Fibroblast of skin of abdomen (primary cell): Measurements from ENCODE around the gene PHOSPHO2. TPM values are rescaled to one million over a fixed set of nuclear protein-coding genes. Genes with fewer than 3 reads are reported as not detected.

Source experiments
- DNase-seq: peaks from one replicate; pipeline ENCODE4 v3.0.0-alpha.2; 2013
- polyA plus RNA-seq, 2 experiments: library from polyadenylated mRNA; unstranded; fragments of 120-200 nt; gene quantifications; one replicate each; pipeline ENCODE4 v1.2.1, GENCODE V29; 2013; ENCODE audit not compliant: insufficient read length in 2 of 2

PHOSPHO2 gene, protein sequence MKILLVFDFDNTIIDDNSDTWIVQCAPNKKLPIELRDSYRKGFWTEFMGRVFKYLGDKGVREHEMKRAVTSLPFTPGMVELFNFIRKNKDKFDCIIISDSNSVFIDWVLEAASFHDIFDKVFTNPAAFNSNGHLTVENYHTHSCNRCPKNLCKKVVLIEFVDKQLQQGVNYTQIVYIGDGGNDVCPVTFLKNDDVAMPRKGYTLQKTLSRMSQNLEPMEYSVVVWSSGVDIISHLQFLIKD
- polyA plus RNA-seq (2013, experiment 1 of 2; ENCODE audit: insufficient read length): 2.0 TPM
- 2.8 TPM for polyA plus RNA-seq (2013, experiment 2 of 2; ENCODE audit: insufficient read length)

DNA sequence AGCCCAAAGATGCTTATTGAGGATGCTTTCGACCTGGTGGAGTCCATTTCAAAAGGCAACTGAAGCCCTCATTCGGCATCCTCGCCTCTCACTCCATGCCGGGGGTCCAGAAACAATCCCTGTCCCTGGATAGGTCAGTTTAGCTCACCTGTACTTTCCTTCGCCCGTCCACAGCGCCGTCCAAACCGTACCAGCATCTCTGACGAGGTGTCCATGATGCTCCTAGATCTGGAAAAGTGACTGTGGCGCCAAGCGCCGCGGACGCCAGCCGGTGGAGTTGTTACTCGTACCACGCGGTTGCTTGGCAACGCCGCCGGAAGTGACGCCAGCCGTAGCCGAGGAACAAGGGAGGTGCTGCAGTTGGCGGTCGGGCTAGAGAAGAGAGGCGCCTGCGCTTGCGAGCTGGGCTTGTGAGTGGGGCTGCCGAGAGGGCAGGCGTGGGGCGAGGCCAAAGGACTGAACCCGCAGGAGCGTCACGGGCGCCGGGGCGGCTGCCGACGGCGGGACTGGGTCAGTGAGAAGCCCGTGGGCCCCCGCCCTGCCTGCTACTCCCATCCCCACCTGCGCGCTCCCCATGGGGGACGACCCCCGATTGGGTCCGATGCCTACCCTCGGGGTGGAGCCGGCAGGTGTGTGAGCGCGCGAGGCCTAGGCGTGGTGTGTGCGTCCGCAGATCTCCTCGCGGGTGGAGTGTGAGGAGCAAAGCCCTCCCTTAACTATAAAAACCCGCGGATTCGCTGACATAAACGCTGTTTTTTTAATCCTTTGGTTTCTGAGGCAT is at the start of gene PHOSPHO2, which contains the start of gene CFAP210:
TSS of gene PHOSPHO2 (plus strand) at position 357 of the 781 bp plus-strand sequence. CDS start 6,503 bp downstream, outside the sequence.
TSS of gene CFAP210 (minus strand) at position 293 of the 781 bp plus-strand sequence. CDS start at position 215, 78 bp downstream.
- DNase-seq: peak; percentile 97

DNA sequence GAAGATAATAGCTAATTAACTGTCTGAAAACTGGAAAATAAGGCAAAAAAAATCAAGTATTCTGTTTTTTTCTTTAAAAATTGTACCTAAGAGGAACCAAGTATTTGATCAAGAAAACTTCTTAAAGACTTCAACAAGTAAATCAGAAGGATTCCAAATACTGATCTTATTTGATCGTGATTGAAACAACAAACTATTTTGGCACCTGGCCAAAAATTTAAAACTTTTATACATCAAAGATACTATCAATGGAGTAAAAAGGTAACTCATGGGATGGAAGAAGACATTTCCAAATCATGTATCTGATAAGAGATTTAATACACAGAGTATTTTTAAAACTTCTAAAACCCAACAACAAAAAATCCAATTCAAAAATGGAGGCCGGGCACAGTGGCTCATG is 46.8 kb upstream of the PHOSPHO2 start:
- DNase-seq: no peak

DNA sequence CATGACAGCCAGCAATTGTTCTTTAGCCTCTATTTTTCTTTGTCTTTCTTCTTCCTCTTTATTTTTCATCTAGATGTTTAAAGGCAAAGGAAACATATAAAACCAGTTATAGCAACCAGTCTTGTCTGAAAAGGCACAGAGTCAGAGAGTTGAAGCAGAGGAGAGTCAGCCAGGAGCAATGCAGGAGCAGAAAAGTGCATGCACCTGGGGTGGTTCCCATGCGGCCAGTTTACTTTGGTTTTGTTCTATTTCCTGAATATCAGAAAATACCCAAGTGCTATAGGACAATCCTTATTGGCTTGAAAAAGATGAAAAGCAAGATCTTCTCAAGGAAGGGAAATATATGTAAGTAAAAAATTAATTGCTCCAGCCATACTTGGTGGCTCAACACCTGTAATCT is 45.0 kb upstream of the PHOSPHO2 start:
- no peak for DNase-seq

DNA sequence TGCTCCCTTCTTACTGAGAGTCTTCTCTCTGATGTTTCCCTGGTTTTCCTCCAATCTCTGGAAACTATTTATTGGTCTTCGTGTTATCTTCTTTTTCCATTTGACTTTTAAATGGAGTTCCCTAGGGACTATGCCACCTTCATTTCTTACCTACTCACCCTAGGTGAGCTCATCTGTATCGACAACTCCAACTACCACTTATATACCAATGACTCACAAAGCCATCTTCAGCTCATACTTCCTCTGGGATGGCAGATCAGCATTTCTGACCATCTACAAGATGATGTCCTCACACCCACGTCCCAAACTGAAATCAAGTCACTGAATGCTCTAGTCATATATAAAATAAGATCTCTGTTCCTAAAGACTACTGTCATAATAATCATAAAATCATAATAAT is 40.6 kb upstream of the PHOSPHO2 start:
- DNase-seq: no peak

DNA sequence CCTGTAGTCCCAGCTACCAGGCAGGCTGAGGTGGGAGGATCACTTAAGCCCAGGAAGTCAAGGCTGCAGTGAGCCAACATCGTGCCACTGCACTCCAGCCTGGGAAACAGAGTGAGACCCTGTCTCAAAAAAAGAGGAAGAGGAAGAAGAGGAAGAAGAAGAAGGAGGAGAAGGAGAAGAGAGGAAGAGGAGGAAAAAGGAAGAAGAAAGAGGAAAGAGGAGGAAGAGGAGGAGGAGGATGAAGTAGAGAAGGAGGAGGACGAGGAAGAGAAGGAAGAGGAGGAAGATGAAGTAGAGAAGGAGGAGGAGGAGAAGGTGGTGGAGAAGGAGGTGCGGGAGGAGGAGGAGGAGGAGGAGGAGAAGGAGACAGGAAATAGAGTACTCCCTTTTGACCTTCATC is 38.1 kb upstream of the PHOSPHO2 start:
- no peak for DNase-seq

DNA sequence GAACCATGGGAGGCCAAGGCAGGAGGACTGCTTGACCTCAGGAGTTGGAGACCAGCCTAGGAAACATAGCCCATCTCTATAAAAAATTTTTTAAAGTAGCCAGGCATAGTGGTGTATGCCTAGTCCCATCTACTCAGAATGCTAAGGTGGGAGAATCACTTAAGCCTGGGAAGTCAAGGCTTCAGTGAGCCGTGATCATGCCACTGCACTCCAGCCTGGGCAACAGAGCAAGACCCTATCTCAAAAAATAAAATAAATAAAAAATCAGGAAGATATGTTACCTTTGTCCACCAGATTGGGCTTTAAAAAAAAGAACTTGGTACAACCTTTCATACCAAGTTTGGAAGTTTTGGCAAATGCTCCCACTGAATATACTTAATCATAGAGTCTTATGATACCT is 35.4 kb upstream of the PHOSPHO2 start:
- no peak for DNase-seq

DNA sequence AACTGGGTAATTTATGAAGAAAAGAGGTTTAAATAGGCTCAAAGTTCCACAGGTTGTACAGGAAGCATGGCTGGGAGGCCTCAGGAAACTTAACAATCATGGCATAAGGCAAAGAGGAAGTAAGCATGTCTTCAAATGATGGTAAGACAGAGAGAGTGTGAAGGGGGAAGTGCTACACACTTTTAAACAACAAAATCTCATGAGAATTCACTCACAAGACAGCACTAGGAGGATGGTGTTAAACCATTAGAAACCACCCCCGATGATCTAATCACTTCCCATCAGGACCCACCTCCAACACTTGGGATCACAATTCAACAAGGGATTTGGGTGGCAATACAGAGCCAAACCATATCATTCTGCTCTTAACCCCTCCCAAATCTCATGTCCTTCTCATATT is 34.9 kb upstream of the PHOSPHO2 start:
- no peak for DNase-seq

DNA sequence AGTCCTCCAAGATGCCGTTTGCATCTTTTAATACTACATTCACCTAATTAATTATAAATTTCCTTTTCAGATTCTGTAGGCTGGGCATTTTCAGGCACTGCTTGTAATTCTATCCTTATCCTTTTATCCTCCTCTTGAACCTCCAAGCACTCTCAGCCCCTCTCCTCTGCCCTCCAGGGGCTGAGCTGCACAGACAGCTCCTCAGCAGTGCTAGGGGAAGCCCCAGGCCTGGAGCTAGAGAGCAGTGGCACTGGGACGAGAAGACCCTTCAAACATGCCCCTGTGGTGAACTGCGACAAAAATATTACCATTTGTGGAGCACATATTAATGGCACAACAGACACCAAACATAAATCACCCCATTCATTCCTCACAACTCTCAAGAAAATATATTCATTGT is 33.0 kb upstream of the PHOSPHO2 start:
- no peak for DNase-seq

DNA sequence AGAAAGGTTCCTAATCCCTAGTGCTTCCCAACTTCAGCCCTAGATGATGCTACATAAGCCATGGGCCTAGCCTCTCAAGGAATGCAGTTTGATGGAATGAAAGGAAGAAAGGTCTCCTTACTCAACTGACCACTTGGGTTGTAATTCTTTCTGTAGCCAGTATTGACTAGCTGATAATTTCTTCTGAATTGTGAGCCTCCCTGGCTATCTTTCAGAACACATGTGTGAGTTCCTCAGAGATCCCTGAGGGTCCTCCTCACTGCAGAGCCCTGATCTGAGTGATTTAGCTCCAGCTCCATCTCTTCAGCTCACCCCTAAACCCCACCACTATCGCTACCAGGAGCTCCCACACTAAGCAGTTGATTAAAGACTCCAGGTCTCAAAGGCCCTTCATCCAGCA is 31.5 kb upstream of the PHOSPHO2 start:
- no peak for DNase-seq

DNA sequence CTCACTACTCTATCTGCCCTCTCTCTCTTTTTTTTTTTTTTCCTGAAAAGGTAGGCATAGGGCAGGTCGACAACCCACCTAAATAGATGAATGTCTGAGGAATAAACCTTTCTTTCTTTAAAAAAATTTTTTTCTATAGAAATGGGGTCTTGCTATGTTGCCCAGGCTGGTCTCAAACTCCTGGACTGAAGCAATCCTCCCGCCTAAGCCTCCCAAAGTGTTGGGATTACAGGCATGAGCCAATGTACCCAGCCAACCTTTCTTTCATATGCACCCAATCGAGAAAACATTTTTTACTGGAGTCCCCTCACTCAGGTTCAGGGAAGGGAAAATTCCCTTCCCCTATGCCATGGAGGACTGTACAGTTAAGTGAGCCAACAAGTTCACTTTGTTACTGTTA is 31.0 kb upstream of the PHOSPHO2 start:
- no peak for DNase-seq

DNA sequence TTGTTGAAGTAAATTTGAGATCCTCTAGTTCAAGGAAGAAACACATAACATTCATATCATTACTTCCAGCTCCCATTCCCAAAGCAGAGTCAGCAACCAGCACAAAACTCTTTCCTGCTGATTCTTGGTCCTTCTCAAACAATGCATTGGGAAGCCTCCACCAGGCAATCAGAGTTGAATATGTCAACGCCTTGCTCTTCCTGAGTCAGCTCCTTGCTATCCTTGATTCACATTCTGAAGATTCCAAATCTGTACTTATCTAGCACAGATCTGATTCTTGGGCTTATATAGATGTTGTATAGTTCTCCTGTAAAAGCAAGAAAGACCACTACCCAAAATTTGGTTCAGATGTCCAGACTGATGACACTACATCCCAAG is 29.7 kb upstream of the PHOSPHO2 start:
- DNase-seq: peak; percentile 49

DNA sequence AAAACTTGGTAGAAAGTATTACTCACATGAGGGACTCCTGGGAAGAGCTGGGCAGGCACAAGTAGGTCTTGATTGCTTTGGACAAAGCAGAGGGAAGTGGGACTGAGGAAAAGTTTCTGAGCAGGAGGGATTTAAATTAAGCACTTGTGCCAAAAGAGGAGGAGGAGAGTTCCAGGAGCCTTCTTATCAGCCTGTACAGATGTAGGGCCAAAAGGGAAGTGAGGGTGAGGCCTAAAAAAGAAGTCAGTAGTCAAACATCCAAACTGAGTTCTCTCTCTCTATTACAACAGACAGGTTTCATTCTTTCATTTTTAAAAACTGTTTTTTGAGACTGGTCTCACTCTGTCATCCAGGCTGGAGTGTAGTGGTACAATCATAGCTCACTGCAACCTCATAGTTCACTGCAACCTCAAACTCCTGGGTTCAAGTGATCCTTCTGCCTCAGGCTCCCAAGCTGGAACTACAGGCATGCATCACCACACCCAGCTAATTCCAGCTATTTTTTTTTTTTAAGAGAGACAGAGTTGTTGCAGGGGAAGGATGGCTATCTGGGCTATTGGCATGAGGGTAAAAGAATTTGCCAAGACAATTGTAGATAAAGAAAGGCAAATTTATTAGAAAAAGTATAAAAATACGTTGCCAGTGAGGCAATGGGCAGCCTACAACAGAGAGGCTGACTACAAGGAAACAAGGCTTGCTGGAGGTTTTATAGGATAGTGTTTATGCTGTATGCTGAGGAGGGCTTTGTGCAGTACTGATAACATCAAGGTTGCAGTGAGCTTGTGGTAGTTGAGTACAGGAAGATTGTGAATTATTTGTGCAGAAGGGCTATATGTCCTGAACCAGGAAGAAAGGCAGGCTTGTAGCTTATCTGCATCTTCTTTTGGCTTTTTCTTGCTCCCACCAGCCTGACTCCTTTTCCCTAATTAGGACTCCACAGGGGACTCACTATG is 29.0 kb upstream of the PHOSPHO2 start:
- no peak for DNase-seq

DNA sequence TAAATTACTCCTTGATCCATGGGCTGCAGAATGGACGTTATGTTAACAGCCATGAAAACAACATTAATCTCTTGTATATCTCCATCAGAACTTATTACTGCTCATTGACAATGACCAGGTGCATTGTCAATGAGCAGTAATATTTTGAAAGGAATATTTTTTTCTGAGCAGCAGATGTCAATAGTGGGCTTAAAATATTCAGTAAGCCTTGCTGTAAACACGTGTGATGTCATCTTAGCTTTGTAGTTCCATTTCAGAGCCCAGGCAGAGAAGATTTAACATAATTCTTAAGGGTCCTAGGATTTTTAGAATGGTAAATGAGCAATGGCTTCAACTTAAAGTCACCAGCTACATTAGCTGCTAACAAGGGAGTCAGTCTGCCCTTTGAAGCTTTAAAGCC is 26.7 kb upstream of the PHOSPHO2 start:
- DNase-seq: no peak

DNA sequence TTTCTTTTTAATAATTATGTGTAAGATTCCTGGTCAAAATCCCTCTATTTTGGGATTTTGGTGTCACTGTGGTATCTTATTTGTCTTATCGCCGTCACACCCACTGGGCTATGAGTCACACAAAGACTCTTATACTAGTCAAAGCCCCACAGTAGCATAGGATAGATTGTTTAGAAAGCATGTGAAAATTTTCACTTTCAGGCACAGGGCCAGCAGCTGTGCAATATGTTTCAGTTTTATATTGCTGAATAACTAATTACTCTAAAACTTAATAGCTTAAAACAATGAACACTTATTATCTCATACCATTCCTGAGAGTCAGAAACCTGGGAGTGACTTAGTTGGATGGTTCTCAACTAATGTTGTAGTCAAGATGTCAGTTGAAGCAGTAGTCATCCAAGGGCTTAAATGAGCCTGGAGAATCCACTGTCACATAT is 24.0 kb upstream of the PHOSPHO2 start:
- DNase-seq: peak; percentile 25

DNA sequence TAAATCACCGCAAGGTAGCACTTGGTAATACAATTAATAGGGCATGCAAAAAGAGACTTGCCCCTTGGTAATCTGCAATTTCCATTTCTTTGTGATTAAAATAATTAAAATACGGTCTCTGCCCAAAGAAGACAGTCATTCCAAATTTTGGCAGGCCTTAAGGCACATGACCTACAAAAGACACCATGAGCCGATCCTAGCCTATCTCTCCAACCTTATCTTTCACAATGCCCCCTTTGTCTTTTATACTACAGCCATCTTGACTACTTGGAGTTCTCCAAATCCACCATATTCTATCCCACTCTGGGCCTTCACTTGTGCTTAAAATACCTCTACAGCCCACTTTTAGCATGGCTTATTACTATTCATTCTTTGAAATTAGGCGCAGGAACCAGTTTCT is 23.3 kb upstream of the PHOSPHO2 start:
- DNase-seq: no peak

DNA sequence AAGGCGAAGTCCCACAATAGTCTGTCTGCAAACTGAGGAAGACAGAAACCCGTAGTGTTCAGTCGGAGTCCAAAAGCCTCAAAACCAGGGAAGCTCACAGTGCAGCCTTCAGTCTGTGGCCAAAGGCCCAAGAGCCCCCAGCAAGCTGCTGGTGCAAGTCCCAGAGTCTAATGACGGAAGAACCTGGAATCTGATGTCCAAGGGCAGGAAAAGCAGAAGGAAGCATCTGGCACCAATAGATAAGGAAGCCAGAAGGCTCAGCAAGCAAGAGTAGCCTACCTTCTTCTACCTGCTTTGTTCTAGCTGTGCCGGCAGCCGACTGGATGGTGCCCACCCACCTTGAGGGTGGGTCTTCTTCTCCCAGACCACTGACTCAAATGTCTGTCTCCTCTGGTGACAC is 21.9 kb upstream of the PHOSPHO2 start:
- no peak for DNase-seq

DNA sequence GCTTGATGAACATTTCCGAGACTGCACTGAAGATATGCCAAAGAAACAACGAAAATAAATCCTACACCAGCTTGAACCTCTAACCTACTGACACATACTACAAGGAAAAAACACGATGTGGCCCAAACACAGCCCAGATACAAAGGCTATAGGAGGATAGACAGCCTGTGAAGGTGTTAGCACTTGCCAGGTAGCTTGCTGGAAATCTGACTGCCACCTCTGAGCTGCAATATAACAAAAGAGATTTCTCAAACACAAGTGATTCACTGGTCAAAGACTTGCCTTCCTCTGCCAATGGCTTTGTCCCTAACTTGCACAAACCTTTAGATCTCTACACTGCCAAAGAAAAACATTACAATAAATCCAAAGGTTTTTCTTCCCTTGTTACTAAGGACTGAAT is 21.2 kb upstream of the PHOSPHO2 start:
- DNase-seq: no peak

DNA sequence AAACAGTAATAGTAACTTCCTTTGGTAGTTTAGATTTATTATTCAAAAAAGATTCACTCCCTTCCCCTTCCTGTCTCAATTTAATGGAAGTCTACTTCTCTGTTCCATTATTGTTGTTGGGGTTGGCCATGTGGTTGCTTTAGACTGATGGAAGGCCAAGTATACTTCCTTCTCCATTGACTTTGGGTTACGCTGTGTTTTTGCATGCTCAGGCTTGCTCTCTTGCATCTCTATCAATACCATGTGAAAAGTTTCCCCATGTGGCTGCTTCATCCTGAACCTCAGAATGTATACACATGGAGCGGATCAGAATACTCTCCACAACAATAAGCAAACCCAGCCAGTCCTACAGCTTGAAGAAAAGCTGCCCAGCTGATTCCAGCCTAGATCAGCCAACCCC is 20.3 kb upstream of the PHOSPHO2 start:
- no peak for DNase-seq

DNA sequence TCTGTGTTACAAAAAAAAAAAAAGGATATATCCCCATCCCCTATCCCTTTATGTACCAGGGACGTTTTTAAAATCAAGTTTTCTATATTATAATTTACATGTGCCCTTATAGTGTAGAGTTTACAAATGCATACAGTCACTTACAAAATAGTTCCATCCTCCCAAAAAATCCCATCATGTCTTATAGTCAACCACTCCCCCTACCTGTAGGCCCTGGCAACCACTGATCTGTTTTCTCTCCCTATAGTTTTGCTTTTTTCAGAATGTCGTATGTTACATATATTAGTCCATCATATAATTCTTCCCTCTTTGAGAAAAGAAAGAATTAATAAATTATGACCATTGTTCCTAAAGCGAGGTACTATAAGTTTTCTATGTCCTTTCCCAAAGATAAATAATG is 17.9 kb upstream of the PHOSPHO2 start:
- DNase-seq: no peak

DNA sequence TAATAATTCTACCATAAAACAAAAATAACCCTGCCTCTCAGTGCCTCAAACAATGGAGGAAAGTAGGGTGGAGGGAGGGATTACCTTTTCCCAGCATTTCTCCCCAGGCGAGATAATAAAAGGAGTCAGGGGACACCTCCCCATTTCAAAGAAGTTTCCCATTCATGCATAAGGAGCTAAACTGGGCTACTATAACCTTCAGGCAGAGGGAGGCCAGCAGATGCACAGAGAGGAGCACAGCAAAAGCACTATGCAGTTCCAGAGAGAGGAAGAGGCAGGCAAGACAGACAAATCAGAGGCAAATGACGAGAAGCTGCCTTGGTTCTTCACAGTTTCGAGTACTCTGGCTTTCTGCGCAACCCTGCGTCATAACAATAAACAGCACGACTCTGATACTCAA is 17.4 kb upstream of the PHOSPHO2 start:
- no peak for DNase-seq

DNA sequence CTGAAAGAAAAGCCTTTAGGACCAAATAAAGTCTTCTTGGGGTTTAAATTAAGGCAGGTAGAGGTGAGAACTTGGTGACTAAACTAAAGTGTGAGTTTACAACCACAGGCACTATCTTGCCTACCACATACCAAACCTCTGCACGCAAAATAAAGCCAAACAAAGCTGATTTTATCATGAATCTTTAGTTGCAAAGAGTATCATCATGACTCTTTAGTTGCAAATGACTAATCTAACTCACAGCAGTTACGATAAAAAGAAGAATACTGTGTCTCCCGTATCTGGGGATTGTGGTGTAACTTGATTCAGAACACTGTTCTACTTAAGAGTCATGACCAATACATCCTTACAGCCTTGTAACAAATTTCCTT is 11.2 kb upstream of the PHOSPHO2 start:
- no peak for DNase-seq

DNA sequence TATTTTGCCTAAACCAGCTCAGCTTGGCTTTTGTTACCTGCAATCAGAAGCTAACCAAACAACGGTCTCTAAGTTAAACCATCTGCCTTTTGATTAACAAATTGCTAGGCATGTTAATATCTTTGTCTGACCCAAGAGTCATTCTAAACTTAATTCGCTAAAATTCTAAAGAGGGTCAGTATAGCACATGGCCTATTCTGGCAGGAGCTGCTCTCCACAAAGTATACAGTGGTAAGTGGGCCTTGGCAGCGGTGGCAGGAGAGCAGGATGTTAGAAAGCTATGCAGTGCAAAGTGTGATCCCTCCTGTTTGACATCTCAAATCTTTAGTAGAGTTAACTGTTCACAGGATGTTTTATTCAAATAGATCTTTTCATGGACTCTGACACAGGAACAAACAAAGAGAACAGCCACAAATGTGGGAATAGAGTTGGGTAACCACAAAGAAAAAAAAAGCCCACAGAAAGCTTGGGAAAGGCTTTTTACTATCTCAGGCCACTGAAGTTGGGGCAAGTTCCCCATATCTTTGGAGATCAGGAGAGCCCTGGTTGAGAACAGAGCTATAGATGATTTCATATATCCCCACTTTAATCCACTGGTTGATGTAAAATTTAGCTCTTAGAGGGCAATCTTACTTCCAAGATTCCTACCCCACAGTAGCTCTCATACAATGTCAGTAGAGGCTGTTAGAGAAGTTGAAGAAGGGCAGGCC is 10.7 kb upstream of the PHOSPHO2 start:
- no peak for DNase-seq
